H1 (cell line): ENCODE measurements around the gene CHST9. TPM values are rescaled to one million over a fixed set of nuclear protein-coding genes. Genes with fewer than 3 reads are reported as not detected.
A peak's percentile ranks its signal among the peaks of the same experiment; 100 is the strongest.

Experiments
- CTCF ChIA-PET: fragments of 300-600 bp; sonication (Branson Sonifier 250); formaldehyde crosslinking; loops from one replicate; lab custom pipeline; 2021; ENCODE audit not compliant: partially characterized antibody; lab: Charles Lee
- POLR2A ChIA-PET: fragments of 300-600 bp; sonication (Branson Sonifier 250); formaldehyde crosslinking; loops from one replicate; lab custom pipeline; 2021; ENCODE audit warnings: inconsistent platforms; ENCODE audit not compliant: partially characterized antibody; lab: Charles Lee
- DNase-seq, 2 experiments: peaks; one replicate each; pipeline versions ENCODE4 v3.0.0 to v3.0.0-alpha.2; 2010 to 2022; ENCODE audit warnings: low spot score in 2 of 2, low read depth in 1 of 2, mixed read lengths in 1 of 2
- FAIRE-seq: peaks from 2 replicates; lab custom pipeline; 2011; peaks lifted over from hg19 to GRCh38; lab: Jason Lieb, UNC
- H2AFZ ChIP-seq: 2 replicates; pipeline ENCODE4 v1.8.1; 2012; ENCODE audit warnings: low read length, inconsistent platforms
- H2AK5ac ChIP-seq: 2 replicates; pipeline ENCODE4 v1.6.1; 2013; ENCODE audit warnings: low read depth, low read length
- H2BK120ac ChIP-seq: replicated peaks from 2 replicates; pipeline ENCODE3; 2013; ENCODE audit warnings: low read depth, low read length, inconsistent platforms
- H2BK12ac ChIP-seq: 2 replicates; pipeline ENCODE4 v1.6.1; 2013; ENCODE audit warnings: low read depth, low read length
- H2BK15ac ChIP-seq: 2 replicates; pipeline ENCODE4 v1.6.1; 2013; ENCODE audit warnings: low read length
- H2BK20ac ChIP-seq: 2 replicates; pipeline ENCODE4 v1.6.1; 2013; ENCODE audit warnings: low read length
- H2BK5ac ChIP-seq: 2 replicates; pipeline ENCODE4 v1.6.1; 2013; ENCODE audit warnings: low read depth, low read length
- H3K14ac ChIP-seq: 2 replicates; pipeline ENCODE4 v1.6.1; 2013; ENCODE audit warnings: inconsistent platforms; ENCODE audit not compliant: insufficient read length
- H3K18ac ChIP-seq: 2 replicates; pipeline ENCODE4 v1.6.1; 2013; ENCODE audit warnings: low read length; ENCODE audit errors: extremely low read depth
- H3K23ac ChIP-seq: 2 replicates; pipeline ENCODE4 v1.6.1; 2013; ENCODE audit warnings: inconsistent platforms; ENCODE audit not compliant: insufficient read length
- H3K23me2 ChIP-seq: 2 replicates; pipeline ENCODE4 v1.6.1; 2013; ENCODE audit warnings: low read depth, low read length
- H3K27ac ChIP-seq: 2 replicates; pipeline ENCODE4 v1.6.1; 2011; ENCODE audit warnings: low read depth, low read length, inconsistent platforms
- H3K27me3 ChIP-seq, 4 experiments: replicated peaks in 1 of 4; 1 replicate in 1 of 4; 2 replicates in 3 of 4; pipeline versions ENCODE4 v1.6.1 to v1.8.1; 2011 to 2013; ENCODE audit warnings: low read length in 3 of 4, mild to moderate bottlenecking in 3 of 4, inconsistent platforms in 2 of 4, mixed read lengths in 2 of 4, moderate library complexity in 1 of 4; ENCODE audit not compliant: control insufficient read depth in 3 of 4, insufficient read depth in 3 of 4; ENCODE audit errors: extremely low read depth in 1 of 4
- H3K36me3 ChIP-seq, 4 experiments: 2 replicates each; pipeline versions ENCODE4 v1.6.1 to v1.8.1; 2011 to 2013; ENCODE audit warnings: mild to moderate bottlenecking in 4 of 4, low read length in 3 of 4, moderate library complexity in 2 of 4, control low read depth in 1 of 4, inconsistent platforms in 1 of 4; ENCODE audit not compliant: insufficient read depth in 4 of 4, control insufficient read depth in 2 of 4
- H3K4ac ChIP-seq: replicated peaks from 2 replicates; pipeline ENCODE3; 2013; ENCODE audit warnings: low read length, low read depth, mixed read lengths, inconsistent platforms; ENCODE audit not compliant: insufficient read length
- H3K4me1 ChIP-seq, 4 experiments: replicated peaks in 1 of 4; 1 replicate in 1 of 4; 2 replicates in 3 of 4; pipeline versions ENCODE4 v1.6.1 to v1.8.1; 2011 to 2013; ENCODE audit warnings: low read length in 3 of 4, inconsistent platforms in 2 of 4, mixed read lengths in 1 of 4; ENCODE audit not compliant: insufficient read depth in 4 of 4, control insufficient read depth in 3 of 4
- H3K4me2 ChIP-seq, 2 experiments: 2 replicates each; pipeline versions ENCODE4 v1.6.1 to v1.8.1; 2011 to 2013; ENCODE audit warnings: low read depth in 2 of 2, low read length in 2 of 2, control low read depth in 1 of 2, inconsistent platforms in 1 of 2, mild to moderate bottlenecking in 1 of 2; ENCODE audit not compliant: insufficient read depth in 1 of 2
- H3K4me3 ChIP-seq, 4 experiments: fragments of 200-600, 300-600 bp in 1 of 4; sonication (generic), shearing (Covaris generic), sonication (Bioruptor Twin) in 1 of 4; 2 replicates each; pipeline versions ENCODE4 v1.5.1 to v1.8.1; 2011 to 2016; ENCODE audit warnings: low read length in 4 of 4, low read depth in 3 of 4, control low read depth in 2 of 4, inconsistent platforms in 2 of 4, mild to moderate bottlenecking in 2 of 4, mixed read lengths in 1 of 4, moderate library complexity in 1 of 4; ENCODE audit not compliant: insufficient read depth in 2 of 4; ENCODE audit errors: extremely low read depth in 1 of 4
- H3K56ac ChIP-seq: replicated peaks from 2 replicates; pipeline ENCODE3; 2013; ENCODE audit warnings: low read depth, mild to moderate bottlenecking, mixed read lengths, low read length, inconsistent platforms; ENCODE audit not compliant: insufficient read length
- H3K79me1 ChIP-seq: 2 replicates; pipeline ENCODE4 v1.6.1; 2013; ENCODE audit warnings: low read depth, low read length, control low read depth
- H3K79me2 ChIP-seq, 2 experiments: 2 replicates each; pipeline versions ENCODE4 v1.6.1 to v1.8.1; 2012 to 2013; ENCODE audit warnings: low read length in 2 of 2, mild to moderate bottlenecking in 2 of 2, inconsistent platforms in 1 of 2; ENCODE audit not compliant: insufficient read depth in 2 of 2, control insufficient read depth in 1 of 2
- H3K9ac ChIP-seq, 4 experiments: replicated peaks in 1 of 4; 1 replicate in 1 of 4; 2 replicates in 3 of 4; pipeline versions ENCODE4 v1.6.1 to v1.8.1; 2011 to 2013; ENCODE audit warnings: low read depth in 3 of 4, low read length in 3 of 4, control low read depth in 2 of 4, mild to moderate bottlenecking in 2 of 4, moderate library complexity in 2 of 4, inconsistent platforms in 1 of 4; ENCODE audit errors: extremely low read depth in 1 of 4
- H3K9me3 ChIP-seq, 2 experiments: 2 replicates each; pipeline versions ENCODE4 v1.6.1 to v1.8.1; 2012 to 2013; ENCODE audit warnings: mild to moderate bottlenecking in 2 of 2, moderate library complexity in 2 of 2, control low read depth in 1 of 2, inconsistent platforms in 1 of 2, low read depth in 1 of 2, low read length in 1 of 2, mixed read lengths in 1 of 2; ENCODE audit not compliant: insufficient read depth in 2 of 2
- H4K20me1 ChIP-seq, 2 experiments: replicated peaks in 1 of 2; 2 replicates each; pipeline versions ENCODE3 to v1.8.1; 2011 to 2013; ENCODE audit warnings: inconsistent platforms in 2 of 2, low read length in 2 of 2, mild to moderate bottlenecking in 1 of 2; ENCODE audit not compliant: insufficient read depth in 2 of 2, control insufficient read depth in 1 of 2
- H4K5ac ChIP-seq: 2 replicates; pipeline ENCODE4 v1.6.1; 2013; ENCODE audit warnings: low read length, low read depth, mixed read lengths, inconsistent platforms; ENCODE audit not compliant: insufficient read length
- H4K8ac ChIP-seq: 2 replicates; pipeline ENCODE4 v1.8.0; 2013; ENCODE audit warnings: mild to moderate bottlenecking, moderate library complexity, low read length, inconsistent platforms; ENCODE audit not compliant: insufficient read depth; ENCODE audit errors: extremely low read depth
- H4K91ac ChIP-seq: replicated peaks from 2 replicates; pipeline ENCODE3; 2013; ENCODE audit warnings: low read length, mixed read lengths, inconsistent platforms; ENCODE audit not compliant: insufficient read length
- CBX8 ChIP-seq: fragments of 300-800, 300-1000 bp; sonication (generic); IDR thresholded peaks from 2 replicates; pipeline ENCODE4 v1.7.1; 2016; ENCODE audit warnings: low read depth, low read length, borderline replicate concordance
- CHD2 ChIP-seq: IDR thresholded peaks from 2 replicates; pipeline ENCODE4 v1.6.1; 2012; ENCODE audit warnings: low read length, improper control_type of control experiment
- EP300 ChIP-seq, 2 experiments: IDR thresholded peaks; 1 replicate in 1 of 2; 2 replicates in 1 of 2; pipeline ENCODE4 v1.6.1; 2011 to 2012; ENCODE audit warnings: low read depth in 2 of 2, low read length in 2 of 2, mild to moderate bottlenecking in 2 of 2, borderline replicate concordance in 1 of 2, inconsistent platforms in 1 of 2, moderate library complexity in 1 of 2
- FOSL1 ChIP-seq: IDR thresholded peaks from 2 replicates; pipeline ENCODE4 v1.6.1; 2011; ENCODE audit warnings: mild to moderate bottlenecking, low read depth, low read length, moderate library complexity; ENCODE audit not compliant: insufficient read depth
- HDAC6 ChIP-seq: IDR thresholded peaks from one replicate; pipeline ENCODE4 v1.7.1; 2012; ENCODE audit warnings: low read depth, mild to moderate bottlenecking, inconsistent platforms, low read length, moderate library complexity
- KDM5A ChIP-seq: fragments of 200-600 bp; IDR thresholded peaks from 2 replicates; pipeline ENCODE4 v1.7.1; 2012; ENCODE audit warnings: mild to moderate bottlenecking, low read length, inconsistent platforms, mixed read lengths
- NANOG ChIP-seq: IDR thresholded peaks from 2 replicates; pipeline ENCODE4 v1.6.1; 2011; ENCODE audit warnings: low read length, low read depth, mild to moderate bottlenecking, inconsistent platforms; ENCODE audit not compliant: insufficient read depth, poor library complexity, severe bottlenecking
- POLR2A ChIP-seq, 2 experiments: IDR thresholded peaks; 1 replicate in 1 of 2; 2 replicates in 1 of 2; pipeline ENCODE4 v1.6.1; 2011; ENCODE audit warnings: low read depth in 2 of 2, low read length in 2 of 2, mild to moderate bottlenecking in 2 of 2; ENCODE audit errors: control extremely low read depth in 1 of 2
- SIRT6 ChIP-seq: IDR thresholded peaks from one replicate; pipeline ENCODE4 v1.7.1; 2012; ENCODE audit warnings: low read length, inconsistent platforms
- TBP ChIP-seq: IDR thresholded peaks from 2 replicates; pipeline ENCODE4 v1.6.1; 2011; ENCODE audit warnings: low read depth, low read length, improper control_type of control experiment
- WGBS, 2 experiments: shearing (Covaris generic) in 1 of 2; methylation state at CpG; one replicate each; pipeline versions ENCODE4 v1.1.6 to v1.1.7; 2013 to 2015; ENCODE audit warnings: low lambda C conversion rate in 2 of 2, mixed read lengths in 2 of 2, inconsistent platforms in 1 of 2, low coverage in 1 of 2, missing lambda C conversion rate in 1 of 2; ENCODE audit not compliant: insufficient replicate concordance in 2 of 2, insufficient coverage in 1 of 2, insufficient read length in 1 of 2; ENCODE audit errors: extremely low coverage in 1 of 2, missing lambda C conversion rate in 1 of 2; 5-methylcytosine and 5-hydroxymethylcytosine counted together
- polyA plus RNA-seq, 7 experiments: library from polyadenylated mRNA; depleted of rRNA in 3 of 7; stranded (reverse) in 5 of 7; unstranded in 2 of 7; fragments of >200 nt in 5 of 7; fragments of 200-250 nt in 2 of 7; gene quantifications; 1 replicate in 5 of 7; 2 replicates in 1 of 7; 4 replicates in 1 of 7; pipeline versions ENCODE4 v1.2.1 to v1.2.3, GENCODE V29; 2011 to 2013; ENCODE audit warnings: missing spikeins in 2 of 7, mixed read lengths in 2 of 7
- total RNA-seq: library from RNA; stranded (reverse); fragmentation: NEBNext Ultra II Directional; extraction: Animal tissue kit (Norgen Biotek cat#: 25700); gene quantifications from 2 replicates; pipeline ENCODE4 v1.2.1, GENCODE V29; 2021
- TF ChIP-seq, protein P1 (sequence below): IDR thresholded peaks from 2 replicates; pipeline ENCODE4 v1.6.1; 2012; ENCODE audit warnings: inconsistent platforms
- TF ChIP-seq, protein P2 (sequence below), 3 experiments: IDR thresholded peaks; 1 replicate in 2 of 3; 2 replicates in 1 of 3; pipeline versions ENCODE4 v1.5.1 to v1.6.1; 2011; ENCODE audit warnings: low read length in 3 of 3, mild to moderate bottlenecking in 3 of 3, inconsistent platforms in 2 of 3, low read depth in 1 of 3, moderate library complexity in 1 of 3; ENCODE audit not compliant: insufficient read depth in 1 of 3; ENCODE audit errors: control extremely low read depth in 1 of 3

CHST9 gene
- total and polyA plus RNA-seq, 2 of the 8 experiments (the other 6 are each of a cell fraction or from before 2014, with no cell fraction given): 3.2 to 24.3 TPM

DNA sequence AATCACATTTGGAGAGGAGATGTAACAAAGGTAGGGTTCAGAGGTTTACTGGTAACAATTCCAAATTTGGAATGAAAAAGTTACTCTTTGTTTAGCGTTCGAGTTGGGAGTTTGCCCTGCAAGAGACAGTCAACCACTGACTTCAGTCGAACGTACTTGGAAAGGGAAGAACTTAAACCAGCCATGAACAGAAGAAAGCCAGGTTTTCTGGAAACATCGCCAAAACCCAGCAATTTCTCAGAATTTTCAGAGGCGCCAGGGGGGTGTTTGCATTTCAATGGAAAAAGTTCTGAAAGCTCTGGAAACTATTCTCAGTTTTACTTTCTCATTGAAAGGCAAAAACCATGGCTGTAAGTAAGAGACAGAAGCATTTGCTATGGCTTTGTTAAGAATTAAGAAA is 291.1 kb downstream of the CHST9 start:
- H3K14ac ChIP-seq: no peak overlapping the region
- no peak overlapping the region for H4K8ac ChIP-seq
- no peak overlapping the region for H2BK120ac ChIP-seq
- H4K5ac ChIP-seq: no peak overlapping the region
- no peaks in the 10 kb centered on the region for H3K27me3 ChIP-seq
- peak overlapping the region in 1 of 2 experiments; percentile 0; a peak in 1 of 4 replicates for H3K4me2 ChIP-seq
- H3K79me2 ChIP-seq: no peaks in the 10 kb centered on the region
- H3K23ac ChIP-seq: no peak overlapping the region
- ChIA-PET POLR2A (no interaction called here), CTCF (interaction anchor here (1.0 to 1.1 kb wide), 2 partner anchors 11 to 122 kb away, joined by 3 read pairs; no protein-coding TSS in a partner anchor)
- H3K27ac ChIP-seq: no peak overlapping the region
- WGBS, 2 experiments: 49% methylated on average over 6 of the region's 6 CpGs; no CpG with 5 or more reads in 1 of the 2 experiments
- H3K36me3 ChIP-seq: no peaks in the 10 kb centered on the region
- H2BK12ac ChIP-seq: no peak overlapping the region
- H2AFZ ChIP-seq: no peak overlapping the region
- no peak overlapping the region for H2BK5ac ChIP-seq
- no peak overlapping the region for H3K18ac ChIP-seq
- FAIRE-seq (peak; percentile 85), DNase-seq (no peak)
- H3K79me1 ChIP-seq: no peaks in the 10 kb centered on the region
- H3K23me2 ChIP-seq: no peaks in the 10 kb centered on the region
- no peaks in the 10 kb centered on the region for H4K20me1 ChIP-seq
- H3K4ac ChIP-seq: no peak overlapping the region
- H2BK15ac ChIP-seq: no peak overlapping the region
- H3K56ac ChIP-seq: no peak overlapping the region
- H3K9me3 ChIP-seq: no peaks in the 10 kb centered on the region
- H4K91ac ChIP-seq: no peak overlapping the region
- H3K4me3 ChIP-seq: peak overlapping the region in 1 of 4 experiments; percentile 6; a peak in 1 of 8 replicates
- H2BK20ac ChIP-seq: no peak overlapping the region
- H3K9ac ChIP-seq: no peak overlapping the region
- peaks cover 0 to 5% (median 1%) of the 10 kb centered on the region in 4 experiments; a peak in 2 of 7 replicates for H3K4me1 ChIP-seq
- no peak overlapping the region for H2AK5ac ChIP-seq
- TF ChIP-seq CHD2 (no peak), KDM5A (no peak), POLR2A (IDR thresholded peaks at IDR 0.05; ENCODE audit: control extremely low read depth in 1 of 2, low read depth in 2 of 2, low read length in 2 of 2) (no peak), NANOG (no peak), FOSL1 (no peak), CBX8 (no peak), EP300 (IDR thresholded peaks at IDR 0.05; ENCODE audit: borderline replicate concordance in 1 of 2, low read depth in 2 of 2, low read length in 2 of 2) (no peak), SIRT6 (no peak), HDAC6 (no peak), TBP (no peak)
- TF ChIP-seq, protein P1, sequence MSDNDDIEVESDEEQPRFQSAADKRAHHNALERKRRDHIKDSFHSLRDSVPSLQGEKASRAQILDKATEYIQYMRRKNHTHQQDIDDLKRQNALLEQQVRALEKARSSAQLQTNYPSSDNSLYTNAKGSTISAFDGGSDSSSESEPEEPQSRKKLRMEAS: no peak
- TF ChIP-seq, protein P2, sequence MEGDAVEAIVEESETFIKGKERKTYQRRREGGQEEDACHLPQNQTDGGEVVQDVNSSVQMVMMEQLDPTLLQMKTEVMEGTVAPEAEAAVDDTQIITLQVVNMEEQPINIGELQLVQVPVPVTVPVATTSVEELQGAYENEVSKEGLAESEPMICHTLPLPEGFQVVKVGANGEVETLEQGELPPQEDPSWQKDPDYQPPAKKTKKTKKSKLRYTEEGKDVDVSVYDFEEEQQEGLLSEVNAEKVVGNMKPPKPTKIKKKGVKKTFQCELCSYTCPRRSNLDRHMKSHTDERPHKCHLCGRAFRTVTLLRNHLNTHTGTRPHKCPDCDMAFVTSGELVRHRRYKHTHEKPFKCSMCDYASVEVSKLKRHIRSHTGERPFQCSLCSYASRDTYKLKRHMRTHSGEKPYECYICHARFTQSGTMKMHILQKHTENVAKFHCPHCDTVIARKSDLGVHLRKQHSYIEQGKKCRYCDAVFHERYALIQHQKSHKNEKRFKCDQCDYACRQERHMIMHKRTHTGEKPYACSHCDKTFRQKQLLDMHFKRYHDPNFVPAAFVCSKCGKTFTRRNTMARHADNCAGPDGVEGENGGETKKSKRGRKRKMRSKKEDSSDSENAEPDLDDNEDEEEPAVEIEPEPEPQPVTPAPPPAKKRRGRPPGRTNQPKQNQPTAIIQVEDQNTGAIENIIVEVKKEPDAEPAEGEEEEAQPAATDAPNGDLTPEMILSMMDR (IDR thresholded peaks at IDR 0.05; ENCODE audit: control extremely low read depth in 1 of 3, insufficient read depth in 1 of 3, low read depth in 1 of 3, low read length in 3 of 3): no peak
